ENCODE results near the gene PYCARD. TPM values are rescaled to one million over a fixed set of nuclear protein-coding genes. Genes with fewer than 3 reads are reported as not detected.

The PYCARD gene
- total and polyA plus RNA-seq, 9 of the 15 experiments (the other 6 are each of a cell fraction or from before 2014, with no cell fraction given) = 1.3 to 28.4 (median 6.0) TPM

DNA sequence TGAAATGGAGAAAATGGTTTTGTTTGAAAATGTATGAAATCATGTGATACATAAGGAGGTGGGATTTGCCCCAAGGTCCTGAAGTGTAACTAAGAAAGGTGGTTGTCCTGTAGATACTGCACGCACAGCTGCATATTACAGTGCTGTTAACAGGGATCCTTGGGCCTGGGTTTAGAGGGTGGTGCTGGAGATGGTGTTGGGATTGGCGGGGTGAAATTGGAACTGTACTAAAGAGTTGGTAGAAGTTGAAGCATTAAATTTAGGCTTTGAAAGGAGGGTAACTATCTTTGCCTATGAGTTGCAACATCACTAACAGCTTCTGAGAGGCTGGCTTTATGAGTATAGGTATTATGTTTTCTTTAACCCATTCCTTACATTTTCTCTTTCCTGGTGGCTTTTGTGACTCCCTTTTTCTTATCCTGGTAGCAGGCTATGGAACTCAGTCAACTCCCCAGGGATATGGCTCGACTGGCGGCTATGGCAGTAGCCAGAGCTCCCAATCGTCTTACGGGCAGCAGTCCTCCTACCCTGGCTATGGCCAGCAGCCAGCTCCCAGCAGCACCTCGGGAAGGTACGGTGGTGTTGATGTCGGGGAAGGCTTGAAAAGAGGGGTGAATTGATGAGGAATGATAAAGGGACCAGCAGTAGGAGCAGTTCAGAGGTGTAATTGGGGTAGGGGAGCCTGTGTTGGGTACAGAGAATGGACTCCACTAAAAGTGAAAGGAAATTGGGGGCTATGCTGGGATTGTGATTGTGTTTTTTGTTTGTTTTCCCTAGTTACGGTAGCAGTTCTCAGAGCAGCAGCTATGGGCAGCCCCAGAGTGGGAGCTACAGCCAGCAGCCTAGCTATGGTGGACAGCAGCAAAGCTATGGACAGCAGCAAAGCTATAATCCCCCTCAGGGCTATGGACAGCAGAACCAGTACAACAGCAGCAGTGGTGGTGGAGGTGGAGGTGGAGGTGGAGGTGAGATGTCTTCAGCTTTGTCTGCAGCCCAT is 18.8 kb downstream of the PYCARD start (continued):
- TF ChIP-seq, protein P1, sequence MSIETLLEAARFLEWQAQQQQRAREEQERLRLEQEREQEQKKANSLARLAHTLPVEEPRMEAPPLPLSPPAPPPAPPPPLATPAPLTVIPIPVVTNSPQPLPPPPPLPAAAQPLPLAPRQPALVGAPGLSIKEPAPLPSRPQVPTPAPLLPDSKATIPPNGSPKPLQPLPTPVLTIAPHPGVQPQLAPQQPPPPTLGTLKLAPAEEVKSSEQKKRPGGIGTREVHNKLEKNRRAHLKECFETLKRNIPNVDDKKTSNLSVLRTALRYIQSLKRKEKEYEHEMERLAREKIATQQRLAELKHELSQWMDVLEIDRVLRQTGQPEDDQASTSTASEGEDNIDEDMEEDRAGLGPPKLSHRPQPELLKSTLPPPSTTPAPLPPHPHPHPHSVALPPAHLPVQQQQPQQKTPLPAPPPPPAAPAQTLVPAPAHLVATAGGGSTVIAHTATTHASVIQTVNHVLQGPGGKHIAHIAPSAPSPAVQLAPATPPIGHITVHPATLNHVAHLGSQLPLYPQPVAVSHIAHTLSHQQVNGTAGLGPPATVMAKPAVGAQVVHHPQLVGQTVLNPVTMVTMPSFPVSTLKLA (conservative IDR thresholded peaks at IDR 0.05) = no peak
- TF ChIP-seq BHLHE40 (IDR thresholded peaks at IDR 0.05; ENCODE audit: low read length) (no peak), RAD51 (IDR thresholded peaks at IDR 0.05; ENCODE audit: borderline replicate concordance, low read depth) (no peak), KAT7 (CRISPR knock-in tag; IDR thresholded peaks at IDR 0.05; ENCODE audit: borderline replicate concordance) (peak; percentile 69; the same call in 1 of the 2 replicates), ZNF764 (CRISPR knock-in tag; IDR thresholded peaks at IDR 0.05; ENCODE audit: low read depth) (no peak), NUFIP1 (IDR thresholded peaks at IDR 0.05; ENCODE audit: partially characterized antibody) (no peak), DPF2 (IDR thresholded peaks at IDR 0.05) (no peak), FOXP4 (CRISPR knock-in tag; IDR thresholded peaks at IDR 0.05; ENCODE audit: borderline replicate concordance) (no peak), CBX1 (IDR thresholded peaks at IDR 0.05; ENCODE audit: low read depth) (no peak), FOXO4 (CRISPR knock-in tag; IDR thresholded peaks at IDR 0.05) (no peak), ARID3A (IDR thresholded peaks at IDR 0.05; ENCODE audit: borderline replicate concordance, low read depth, low read length) (no peak), NR2F6 (CRISPR knock-in tag; IDR thresholded peaks at IDR 0.05) (no peak)
- TF ChIP-seq, protein P2, sequence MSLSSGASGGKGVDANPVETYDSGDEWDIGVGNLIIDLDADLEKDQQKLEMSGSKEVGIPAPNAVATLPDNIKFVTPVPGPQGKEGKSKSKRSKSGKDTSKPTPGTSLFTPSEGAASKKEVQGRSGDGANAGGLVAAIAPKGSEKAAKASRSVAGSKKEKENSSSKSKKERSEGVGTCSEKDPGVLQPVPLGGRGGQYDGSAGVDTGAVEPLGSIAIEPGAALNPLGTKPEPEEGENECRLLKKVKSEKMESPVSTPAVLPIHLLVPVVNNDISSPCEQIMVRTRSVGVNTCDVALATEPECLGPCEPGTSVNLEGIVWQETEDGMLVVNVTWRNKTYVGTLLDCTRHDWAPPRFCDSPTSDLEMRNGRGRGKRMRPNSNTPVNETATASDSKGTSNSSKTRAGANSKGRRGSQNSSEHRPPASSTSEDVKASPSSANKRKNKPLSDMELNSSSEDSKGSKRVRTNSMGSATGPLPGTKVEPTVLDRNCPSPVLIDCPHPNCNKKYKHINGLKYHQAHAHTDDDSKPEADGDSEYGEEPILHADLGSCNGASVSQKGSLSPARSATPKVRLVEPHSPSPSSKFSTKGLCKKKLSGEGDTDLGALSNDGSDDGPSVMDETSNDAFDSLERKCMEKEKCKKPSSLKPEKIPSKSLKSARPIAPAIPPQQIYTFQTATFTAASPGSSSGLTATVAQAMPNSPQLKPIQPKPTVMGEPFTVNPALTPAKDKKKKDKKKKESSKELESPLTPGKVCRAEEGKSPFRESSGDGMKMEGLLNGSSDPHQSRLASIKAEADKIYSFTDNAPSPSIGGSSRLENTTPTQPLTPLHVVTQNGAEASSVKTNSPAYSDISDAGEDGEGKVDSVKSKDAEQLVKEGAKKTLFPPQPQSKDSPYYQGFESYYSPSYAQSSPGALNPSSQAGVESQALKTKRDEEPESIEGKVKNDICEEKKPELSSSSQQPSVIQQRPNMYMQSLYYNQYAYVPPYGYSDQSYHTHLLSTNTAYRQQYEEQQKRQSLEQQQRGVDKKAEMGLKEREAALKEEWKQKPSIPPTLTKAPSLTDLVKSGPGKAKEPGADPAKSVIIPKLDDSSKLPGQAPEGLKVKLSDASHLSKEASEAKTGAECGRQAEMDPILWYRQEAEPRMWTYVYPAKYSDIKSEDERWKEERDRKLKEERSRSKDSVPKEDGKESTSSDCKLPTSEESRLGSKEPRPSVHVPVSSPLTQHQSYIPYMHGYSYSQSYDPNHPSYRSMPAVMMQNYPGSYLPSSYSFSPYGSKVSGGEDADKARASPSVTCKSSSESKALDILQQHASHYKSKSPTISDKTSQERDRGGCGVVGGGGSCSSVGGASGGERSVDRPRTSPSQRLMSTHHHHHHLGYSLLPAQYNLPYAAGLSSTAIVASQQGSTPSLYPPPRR (CRISPR knock-in tag; IDR thresholded peaks at IDR 0.05; ENCODE audit: borderline replicate concordance) = no peak

Measured in K562 (cell line).